HepG2 (cell line): ENCODE results near the gene C16orf87. TPM values are rescaled to one million over a fixed set of nuclear protein-coding genes. Genes with fewer than 3 reads are reported as not detected.

Experiments used
- CC2D1A ChIP-seq: sonication (generic); formaldehyde crosslinking; IDR thresholded peaks from 2 replicates; pipeline ENCODE4 v1.8.1; 2023; ENCODE audit warnings: mild to moderate bottlenecking, missing genetic modification reagents
- CSRNP1 ChIP-seq: sonication (generic); formaldehyde crosslinking; IDR thresholded peaks from 2 replicates; pipeline ENCODE4 v1.8.1; 2023; ENCODE audit warnings: mild to moderate bottlenecking, missing genetic modification reagents
- CTCF ChIP-seq: sonication (generic); formaldehyde crosslinking; IDR thresholded peaks from 2 replicates; pipeline ENCODE4 v1.5.0; 2020; ENCODE audit warnings: mild to moderate bottlenecking, missing genetic modification reagents, moderate library complexity
- E2F2 ChIP-seq: sonication (generic); formaldehyde crosslinking; IDR thresholded peaks from 2 replicates; pipeline ENCODE4 v1.4.0; 2020; ENCODE audit warnings: missing genetic modification reagents, borderline replicate concordance
- FOSL1 ChIP-seq: sonication (generic); formaldehyde crosslinking; IDR thresholded peaks from 2 replicates; pipeline ENCODE4 v1.9.0; 2021; ENCODE audit warnings: missing genetic modification reagents, borderline replicate concordance
- GATA4 ChIP-seq: sonication (generic); IDR thresholded peaks from 2 replicates; pipeline ENCODE4 v1.6.1; 2016; ENCODE audit warnings: antibody characterized with exemption, low read depth, borderline replicate concordance
- KLF15 ChIP-seq: sonication (generic); formaldehyde crosslinking; IDR thresholded peaks from 2 replicates; pipeline ENCODE4 v1.8.1; 2023; ENCODE audit warnings: borderline replicate concordance, mild to moderate bottlenecking, inconsistent platforms, missing genetic modification reagents, mixed read lengths
- POLR2AphosphoS2 ChIP-seq: IDR thresholded peaks from 2 replicates; pipeline ENCODE4 v1.6.1; 2011; ENCODE audit warnings: low read depth, low read length, improper control_type of control experiment
- RFXAP ChIP-seq: sonication (generic); formaldehyde crosslinking; IDR thresholded peaks from 2 replicates; pipeline ENCODE4 v1.4.0; 2020; ENCODE audit warnings: missing genetic modification reagents, borderline replicate concordance
- SATB2 ChIP-seq: sonication (generic); formaldehyde crosslinking; IDR thresholded peaks from 2 replicates; pipeline ENCODE4 v1.5.0; 2020; ENCODE audit warnings: missing genetic modification reagents
- SRF ChIP-seq: IDR thresholded peaks from 2 replicates; pipeline ENCODE4 v1.6.1; 2011; ENCODE audit warnings: mild to moderate bottlenecking, low read depth, low read length, moderate library complexity
- ZFP1 ChIP-seq: IDR thresholded peaks from 2 replicates; pipeline ENCODE4 v1.6.1; 2016
- ZFP62 ChIP-seq: sonication (generic); formaldehyde crosslinking; IDR thresholded peaks from 2 replicates; pipeline ENCODE4 v1.4.0; 2020; ENCODE audit warnings: missing genetic modification reagents
- ZNF343 ChIP-seq: sonication (generic); formaldehyde crosslinking; IDR thresholded peaks from 2 replicates; pipeline ENCODE4 v1.4.0; 2020; ENCODE audit warnings: mild to moderate bottlenecking, missing genetic modification reagents
- ZNF770 ChIP-seq: sonication (generic); formaldehyde crosslinking; IDR thresholded peaks from 2 replicates; pipeline ENCODE4 v1.5.0; 2020; ENCODE audit warnings: mild to moderate bottlenecking, missing genetic modification reagents
- ZSCAN22 ChIP-seq: sonication (generic); formaldehyde crosslinking; IDR thresholded peaks from 2 replicates; pipeline ENCODE4 v1.4.0; 2020; ENCODE audit warnings: mild to moderate bottlenecking, missing genetic modification reagents
- polyA plus RNA-seq, 8 experiments: library from polyadenylated mRNA; depleted of rRNA in 3 of 8; stranded (reverse) in 7 of 8; unstranded in 1 of 8; fragments of >200 nt; fragmentation: Illumina TruSeq in 4 of 8; extraction: Trizol in 4 of 8; gene quantifications; 2 replicates each; pipeline versions ENCODE4 v1.2.1 to v1.2.3, GENCODE V29; 2011 to 2016; ENCODE audit warnings: low read depth in 4 of 8, missing spikeins in 1 of 8, mixed read lengths in 1 of 8; ENCODE audit not compliant: insufficient read depth in 1 of 8
- total RNA-seq, 5 experiments: library from RNA; depleted of rRNA; stranded (reverse); fragments of >200 nt; fragmentation: Illumina TruSeq; extraction: Trizol; gene quantifications; 2 replicates each; pipeline ENCODE4 v1.2.3, GENCODE V29; 2016; ENCODE audit warnings: low read depth in 1 of 5

Gene C16orf87
- total and polyA plus RNA-seq, 2 of the 13 experiments (the other 11 are each of a cell fraction or from before 2014, with no cell fraction given), result 8.6 to 19.5 TPM

GRCh38 chr16:46839986-46840443 is 9.0 kb upstream of the C16orf87 start (continued):
- TF ChIP-seq CSRNP1, result no peak
- TF ChIP-seq GATA4, result no peak
- TF ChIP-seq ZSCAN22 (CRISPR knock-in tag), result no peak
- no peak for TF ChIP-seq ZNF770 (CRISPR knock-in tag)
- TF ChIP-seq CTCF (CRISPR knock-in tag), result no peak
- no peak for TF ChIP-seq RFXAP (CRISPR knock-in tag)
- TF ChIP-seq KLF15 (CRISPR knock-in tag), result no peak
- TF ChIP-seq ZFP1 (CRISPR knock-in tag), result no peak
- no peak for TF ChIP-seq ZFP62 (CRISPR knock-in tag)
- TF ChIP-seq SATB2 (CRISPR knock-in tag), result no peak
- TF ChIP-seq POLR2AphosphoS2, result no peak
- no peak for TF ChIP-seq ZNF343 (CRISPR knock-in tag)
- TF ChIP-seq CC2D1A (CRISPR knock-in tag), result no peak
- TF ChIP-seq FOSL1 (CRISPR knock-in tag), result no peak
- TF ChIP-seq E2F2, result no peak
- TF ChIP-seq SRF, result no peak
